HG02759 (cell line): ENCODE results near the gene MTURN.
A peak's percentile ranks its signal among the peaks of the same experiment; 100 is the strongest.
"Not testable (repeated sequence)": the region's sequence is repeated elsewhere in the genome, so short reads cannot be mapped to it uniquely, and the experiment has no call there.

Experiments used
- ATAC-seq: cut with Tn5 transposase; IDR thresholded peaks from one replicate; pipeline ENCODE4 v1.9.1; 2021; ENCODE audit warnings: mild to moderate bottlenecking, moderate library complexity; ENCODE audit not compliant: unreplicated experiment

MTURN gene

GRCh38 chr7:30177186-30177585 lies 42.4 kb downstream of the MTURN start:
- ATAC-seq = no peak

- ATAC-seq = no peak
Observed at GRCh38 chr7:30177965-30178364, 43.2 kb downstream of the MTURN start.

GRCh38 chr7:30178748-30179436 lies 44.1 kb downstream of the MTURN start:
- peak; percentile 85 for ATAC-seq

- ATAC-seq = no peak
Observed at GRCh38 chr7:30180718-30181117, 45.9 kb downstream of the MTURN start.

GRCh38 chr7:30181211-30181610 lies 46.4 kb downstream of the MTURN start:
- ATAC-seq = no peak

- ATAC-seq = no peak
Observed at GRCh38 chr7:30181736-30182522, 47.1 kb downstream of the MTURN start.

- no peak for ATAC-seq
Observed at GRCh38 chr7:30182814-30183213, 48.0 kb downstream of the MTURN start.

GRCh38 chr7:30183749-30184369 lies 49.1 kb downstream of the MTURN start:
- ATAC-seq = no peak

- ATAC-seq = no peak
Observed at GRCh38 chr7:30184791-30185487, 50.2 kb downstream of the MTURN start.

GRCh38 chr7:30185496-30185895 lies 50.7 kb downstream of the MTURN start:
- no peak for ATAC-seq

GRCh38 chr7:30186725-30187124 lies 51.9 kb downstream of the MTURN start:
- ATAC-seq = no peak

GRCh38 chr7:30187513-30187912 lies 52.7 kb downstream of the MTURN start:
- ATAC-seq = no peak

- not testable (repeated sequence) for ATAC-seq
Observed at GRCh38 chr7:30188381-30188780, 53.6 kb downstream of the MTURN start.

- no peak for ATAC-seq
Observed at GRCh38 chr7:30188811-30189210, 54.0 kb downstream of the MTURN start.

GRCh38 chr7:30191809-30192208 lies 57.0 kb downstream of the MTURN start:
- ATAC-seq = no peak

GRCh38 chr7:30193336-30193943 lies 58.7 kb downstream of the MTURN start:
- ATAC-seq = peak; percentile 49

GRCh38 chr7:30196408-30196807 lies 61.6 kb downstream of the MTURN start:
- ATAC-seq = no peak

- ATAC-seq = no peak
Observed at GRCh38 chr7:30197438-30197837, 62.7 kb downstream of the MTURN start.

GRCh38 chr7:30199271-30199670 lies 64.5 kb downstream of the MTURN start:
- ATAC-seq = no peak

GRCh38 chr7:30200591-30200990 lies 65.8 kb downstream of the MTURN start:
- no peak for ATAC-seq

- peak; percentile 75 for ATAC-seq
Observed at GRCh38 chr7:30201161-30201666, 66.4 kb downstream of the MTURN start.
